Right renal pelvis (tissue), 4 donors: ENCODE measurements around the gene TMEM234. TPM values are rescaled to one million over a fixed set of nuclear protein-coding genes. Genes with fewer than 3 reads are reported as not detected.

Source experiments
- DNase-seq, 4 donors: peaks; one replicate each; pipeline ENCODE4 v3.0.0-alpha.2; 2013; ENCODE audit warnings: low read depth in 4 of 4, low spot score in 3 of 4, missing footprints in 1 of 4
- polyA plus RNA-seq, 4 donors: library from polyadenylated mRNA; unstranded; fragments of 120-200 nt; gene quantifications; one replicate each; pipeline ENCODE4 v1.2.1, GENCODE V29; 2013; ENCODE audit not compliant: insufficient read length in 4 of 4

TMEM234 gene
- polyA plus RNA-seq, 4 donors = 21.0 to 24.4 (median 23.3) TPM

DNA sequence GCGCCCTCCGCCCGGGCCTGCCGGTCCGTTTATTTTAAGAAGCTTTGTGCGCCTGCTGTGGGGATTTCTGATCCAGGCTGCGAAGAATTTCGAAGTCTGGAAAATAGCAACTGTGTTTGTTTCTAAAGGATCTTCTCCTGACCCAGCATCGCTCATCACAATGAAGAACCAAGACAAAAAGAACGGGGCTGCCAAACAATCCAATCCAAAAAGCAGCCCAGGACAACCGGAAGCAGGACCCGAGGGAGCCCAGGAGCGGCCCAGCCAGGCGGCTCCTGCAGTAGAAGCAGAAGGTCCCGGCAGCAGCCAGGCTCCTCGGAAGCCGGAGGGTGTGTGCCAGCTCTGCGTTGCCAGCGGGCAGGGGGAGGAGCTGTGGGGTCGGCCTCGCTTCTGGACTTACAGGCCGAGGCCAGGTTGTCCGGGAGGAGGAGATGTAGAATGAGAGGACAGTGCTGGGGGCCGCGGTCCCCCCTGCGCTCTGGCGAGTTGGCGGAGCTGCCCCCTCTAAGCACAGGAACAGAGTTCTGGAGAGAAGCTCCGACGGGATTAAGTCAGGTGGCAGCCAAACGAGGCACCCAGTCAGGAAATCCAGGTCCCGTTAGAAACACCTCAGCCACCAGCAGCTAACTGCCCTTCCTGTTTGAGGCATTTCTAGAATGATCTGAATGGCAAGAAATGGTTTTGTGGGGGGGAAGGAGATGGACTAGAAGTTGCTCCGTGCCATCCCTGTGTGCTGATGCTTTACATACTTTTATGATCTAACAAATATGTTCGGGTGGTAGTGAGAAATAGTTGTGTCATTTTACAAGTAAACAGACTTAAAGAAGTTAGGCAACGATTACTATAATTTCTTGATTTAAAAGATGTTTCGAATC, 41.7 kb downstream of the TMEM234 start:
- peak in 2 of 4 donors; percentile 16 to 18 for DNase-seq

DNA sequence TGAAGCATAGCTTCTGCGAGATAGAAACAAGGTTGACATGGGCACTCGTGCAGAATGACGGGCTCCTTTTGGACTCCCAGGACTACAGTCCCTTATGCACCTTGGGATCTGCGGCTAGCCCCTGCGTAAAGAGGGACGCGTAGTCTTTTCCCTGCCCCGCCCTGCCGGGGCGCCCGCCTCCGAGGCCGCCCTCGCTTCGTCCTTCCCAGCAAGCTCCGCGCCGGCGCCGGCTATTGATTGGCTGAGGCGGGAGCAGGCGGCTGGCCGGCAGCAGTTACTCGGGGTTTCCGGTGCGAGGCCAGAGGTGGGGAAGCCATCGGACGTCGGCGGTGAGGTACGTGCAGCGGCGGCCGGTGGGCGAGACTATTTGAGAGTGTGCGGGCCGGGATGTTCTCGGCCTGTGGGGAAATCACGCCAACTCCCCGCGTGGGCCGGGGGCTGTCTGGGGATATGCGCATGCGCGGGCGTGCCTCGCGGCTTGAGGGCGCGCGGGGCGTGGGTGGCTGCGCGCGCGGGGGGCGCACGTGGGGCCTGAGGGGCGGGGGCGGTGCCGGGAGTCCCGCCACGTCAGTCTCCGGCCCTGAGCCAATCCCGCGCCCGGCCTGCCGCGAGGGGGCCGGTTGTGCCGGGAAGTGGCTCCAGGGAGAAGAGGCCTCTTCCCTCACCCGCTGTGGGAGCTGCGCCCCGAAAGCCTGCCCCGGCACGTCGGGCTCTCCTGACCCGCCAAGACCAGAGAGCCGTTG, 42.5 kb downstream of the TMEM234 start, which contains the start of gene TXLNA:
Gene TXLNA, plus strand, starts transcription at position 233 of the 743 bp plus-strand sequence. CDS start 671 bp downstream, outside the sequence.
- peak; percentile 81 to 89 (median 86) for DNase-seq

DNA sequence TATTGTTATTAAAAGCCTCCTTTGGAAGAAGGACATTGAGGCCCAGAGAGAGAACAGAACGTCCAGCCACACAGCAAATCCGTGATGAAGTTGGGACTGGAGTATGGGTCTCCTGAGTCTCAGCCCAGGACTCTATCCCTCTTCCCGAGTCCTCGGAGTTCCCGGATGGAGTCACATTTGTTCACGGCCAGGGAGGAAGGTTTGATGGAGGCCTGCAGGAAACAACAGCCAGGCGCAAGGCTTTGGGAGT, 43.0 kb downstream of the TMEM234 start:
- DNase-seq = no peak

DNA sequence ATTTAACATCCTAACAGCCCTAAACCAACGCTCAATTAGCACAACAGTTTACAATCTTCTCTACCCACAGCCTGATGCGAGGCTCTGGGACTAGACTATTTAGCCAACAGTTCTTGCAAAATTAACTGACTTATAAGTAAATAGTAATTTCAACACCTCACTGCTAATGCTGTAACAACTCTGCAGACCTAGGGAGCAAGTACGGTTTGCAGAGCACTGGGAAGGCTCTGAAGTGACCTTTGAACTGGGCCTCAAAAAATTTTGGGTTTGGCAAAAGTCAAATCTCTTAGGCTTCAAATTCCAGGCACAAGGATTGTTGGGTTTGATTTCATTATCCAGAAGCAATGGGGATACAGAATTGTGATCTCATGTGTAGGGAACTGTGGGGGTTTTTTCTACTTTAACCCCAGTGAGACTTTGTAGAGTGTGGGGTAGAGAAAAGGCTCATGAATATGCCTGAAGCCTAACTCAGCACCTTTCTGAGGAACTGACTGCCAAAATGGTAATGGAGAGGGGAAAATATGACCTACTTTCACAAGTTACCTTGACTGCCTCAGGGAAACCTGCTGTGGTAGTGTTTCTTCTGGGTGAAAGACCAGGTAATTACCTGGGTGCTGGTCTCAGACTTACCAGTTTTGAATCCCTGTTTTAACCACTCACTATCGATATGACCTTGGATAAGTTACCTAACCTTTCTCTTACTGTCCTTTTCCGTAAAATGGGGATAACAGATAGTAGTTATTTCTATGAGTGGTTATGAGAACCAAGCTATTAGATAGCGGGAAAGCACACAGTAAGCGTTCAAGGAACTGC, 43.6 kb downstream of the TMEM234 start:
- no peak for DNase-seq

DNA sequence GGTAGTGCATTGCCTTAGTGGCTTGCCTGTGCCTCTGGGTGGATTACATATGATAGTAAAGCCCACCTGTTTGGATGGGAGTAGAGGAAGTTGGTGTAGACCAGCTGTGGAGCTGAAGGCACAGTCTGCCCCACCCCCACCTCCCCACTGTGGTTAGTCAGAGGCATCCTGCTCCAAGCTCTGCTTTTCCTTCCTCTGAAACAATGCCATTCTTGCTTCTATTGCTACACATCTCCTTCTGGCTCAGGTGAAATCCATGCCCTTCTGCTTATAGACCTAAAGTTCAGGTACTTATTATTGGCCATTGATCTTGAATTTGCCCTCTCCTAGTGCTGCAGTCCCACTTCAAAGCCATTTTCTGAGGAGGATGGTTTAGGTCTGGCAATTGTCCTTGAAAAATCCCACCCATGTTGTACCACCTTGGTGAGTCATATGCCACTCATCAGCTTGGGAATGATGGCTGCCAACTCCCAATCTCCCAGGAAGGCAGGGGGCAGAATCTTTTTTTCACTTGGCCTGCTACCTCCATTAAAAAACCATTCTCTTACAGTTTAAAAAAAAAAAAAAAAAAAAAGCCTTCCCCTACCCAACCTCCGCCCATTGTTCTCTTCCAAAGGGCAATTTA, 49.4 kb downstream of the TMEM234 start:
- no peak for DNase-seq

DNA sequence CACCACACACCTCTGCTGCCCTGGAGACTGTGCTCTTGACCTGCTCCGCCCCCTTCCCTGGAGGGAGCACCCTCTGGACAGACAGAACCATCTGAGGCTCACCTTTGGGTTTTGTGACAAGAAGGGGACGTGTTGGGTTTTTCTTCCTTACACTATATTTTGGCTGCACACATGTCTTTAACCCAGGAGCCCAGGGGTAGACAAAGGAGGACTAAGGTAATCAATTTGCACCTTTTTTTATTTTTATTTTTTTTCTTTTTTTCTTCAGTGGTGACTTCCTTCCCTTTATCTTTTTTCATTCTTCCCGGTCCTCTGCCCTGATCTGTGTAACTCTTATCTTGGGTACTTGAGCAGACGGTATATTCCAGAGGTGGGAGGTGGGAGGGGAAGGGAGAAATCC, 51.2 kb downstream of the TMEM234 start:
- no peak for DNase-seq

Other genes starting within 250 kb of the TMEM234 start
- gene KHDRBS1, start 208.5 kb downstream of the TMEM234 start, polyA plus RNA-seq = 100 to 1,000 TPM; 258 to 297 (median 282) TPM
- 10 to 100 TPM; 19.7 to 22.1 (median 19.9) TPM for gene TMEM39B, start 149.4 kb downstream of the TMEM234 start, polyA plus RNA-seq
- gene KPNA6, start 114.3 kb downstream of the TMEM234 start, polyA plus RNA-seq = 10 to 100 TPM; 33.4 to 42.0 (median 38.4) TPM
- gene TXLNA, start 42.7 kb downstream of the TMEM234 start, polyA plus RNA-seq = 10 to 100 TPM; 41.6 to 48.3 (median 45.7) TPM
- 10 to 100 TPM; 20.6 to 26.3 (median 22.2) TPM for gene CCDC28B, start 21.8 kb downstream of the TMEM234 start, polyA plus RNA-seq
- 1 to 10 TPM; 7.3 to 7.9 (median 7.8) TPM for gene IQCC, start 16.7 kb downstream of the TMEM234 start, polyA plus RNA-seq
- gene DCDC2B, start 13.3 kb downstream of the TMEM234 start, polyA plus RNA-seq = under 1 TPM; 0.62 to 0.96 (median 0.72) TPM
- gene EIF3I, start 54 bp upstream of the TMEM234 start, polyA plus RNA-seq = 100 to 1,000 TPM; 173 to 190 (median 177) TPM
- 10 to 100 TPM in 3 of 4 donors, 1 to 10 TPM in 1; 8.4 to 11.1 (median 10.7) TPM for gene FAM167B, start 24.9 kb upstream of the TMEM234 start, polyA plus RNA-seq
- 1 to 10 TPM; 4.2 to 6.7 (median 5.2) TPM for gene LCK, start 28.9 kb upstream of the TMEM234 start, polyA plus RNA-seq
- 100 to 1,000 TPM; 162 to 193 (median 179) TPM for gene HDAC1, start 69.7 kb upstream of the TMEM234 start, polyA plus RNA-seq
- gene MARCKSL1, start 113.9 kb upstream of the TMEM234 start, polyA plus RNA-seq = 100 to 1,000 TPM; 443 to 517 (median 479) TPM
- 1 to 10 TPM; 3.0 to 7.2 (median 6.6) TPM for gene FAM229A, start 140.1 kb upstream of the TMEM234 start, polyA plus RNA-seq
- gene TSSK3, start 140.2 kb upstream of the TMEM234 start, polyA plus RNA-seq = 1 to 10 TPM; 2.0 to 4.3 (median 3.0) TPM
- gene BSDC1, start 172.1 kb upstream of the TMEM234 start, polyA plus RNA-seq = 10 to 100 TPM; 58.6 to 63.3 (median 61.2) TPM
- gene ZBTB8B, start 242.7 kb upstream of the TMEM234 start, polyA plus RNA-seq = 1 to 10 TPM in 3 of 4 donors, under 1 TPM in 1; 0.95 to 1.5 (median 1.1) TPM